Measurements from ENCODE around the gene CDH24.
"Not testable (repeated sequence)": the region's sequence is repeated elsewhere in the genome, so short reads cannot be mapped to it uniquely, and the experiment has no call there.

CDH24 gene

GRCh38 chr14:23009939-23010726, 47.2 kb downstream of the CDH24 start, which contains the start of gene C14orf93:
Gene C14orf93, minus strand, starts transcription at chr14:23010143. Its CDS starts 11,120 bp downstream, at chr14:22999023.
- peak within 1 kb of the TSS; percentile 50 for H3K4me3 ChIP-seq (ENCODE audit: low read depth, low read length)
- H3K27ac ChIP-seq (ENCODE audit: low read depth, low read length), result peak within 1 kb of the TSS; percentile 54
- no peaks in the 10 kb centered on the region for H3K9me3 ChIP-seq (ENCODE audit: control insufficient read depth, insufficient read depth, low read length)
- H3K4me1 ChIP-seq (ENCODE audit: control insufficient read depth, insufficient read depth, low read length), result peaks cover 16% of the 10 kb centered on the region
- H3K36me3 ChIP-seq (ENCODE audit: control insufficient read depth, insufficient read depth, low read length), result no peaks in the 10 kb centered on the region
- no peaks in the 10 kb centered on the region for H3K27me3 ChIP-seq (ENCODE audit: control insufficient read depth, insufficient read depth, low read length)
- peak within 1 kb of the TSS; percentile 10; the same call in 1 of the 2 replicates for H3K9ac ChIP-seq (ENCODE audit: low read depth, low read length)

GRCh38 chr14:23009483-23009938, 47.8 kb downstream of the CDH24 start:
- Histone ChIP-seq H3K4me1 (ENCODE audit: control insufficient read depth, insufficient read depth, low read length) (peaks cover 16% of the 10 kb centered on the region), H3K9ac (ENCODE audit: low read depth, low read length) (no peak overlapping the region), H3K9me3 (ENCODE audit: control insufficient read depth, insufficient read depth, low read length) (no peaks in the 10 kb centered on the region), H3K4me3 (ENCODE audit: low read depth, low read length) (peak overlapping the region; percentile 50), H3K36me3 (ENCODE audit: control insufficient read depth, insufficient read depth, low read length) (no peaks in the 10 kb centered on the region), H3K27ac (ENCODE audit: low read depth, low read length) (no peak overlapping the region), H3K27me3 (ENCODE audit: control insufficient read depth, insufficient read depth, low read length) (no peaks in the 10 kb centered on the region)

- H3K4me1 ChIP-seq (ENCODE audit: control insufficient read depth, insufficient read depth, low read length), result peaks cover 16% of the 10 kb centered on the region
- no peaks in the 10 kb centered on the region for H3K27me3 ChIP-seq (ENCODE audit: control insufficient read depth, insufficient read depth, low read length)
- no peak overlapping the region for H3K27ac ChIP-seq (ENCODE audit: low read depth, low read length)
- no peak overlapping the region for H3K9ac ChIP-seq (ENCODE audit: low read depth, low read length)
- H3K36me3 ChIP-seq (ENCODE audit: control insufficient read depth, insufficient read depth, low read length), result no peaks in the 10 kb centered on the region
- H3K9me3 ChIP-seq (ENCODE audit: control insufficient read depth, insufficient read depth, low read length), result no peaks in the 10 kb centered on the region
- H3K4me3 ChIP-seq (ENCODE audit: low read depth, low read length), result no peak overlapping the region
These were observed 48.5 kb downstream of the CDH24 start for GRCh38 chr14:23008831-23009230.

- Histone ChIP-seq H3K9ac (ENCODE audit: low read depth, low read length) (peak overlapping the region; percentile 89), H3K4me1 (ENCODE audit: control insufficient read depth, insufficient read depth, low read length) (peaks cover 16% of the 10 kb centered on the region), H3K36me3 (ENCODE audit: control insufficient read depth, insufficient read depth, low read length) (no peaks in the 10 kb centered on the region), H3K27ac (ENCODE audit: low read depth, low read length) (peak overlapping the region; percentile 96), H3K9me3 (ENCODE audit: control insufficient read depth, insufficient read depth, low read length) (no peaks in the 10 kb centered on the region), H3K4me3 (ENCODE audit: low read depth, low read length) (peak overlapping the region; percentile 78), H3K27me3 (ENCODE audit: control insufficient read depth, insufficient read depth, low read length) (no peaks in the 10 kb centered on the region)
These were observed 50.5 kb downstream of the CDH24 start for GRCh38 chr14:23006544-23007419.

DNA sequence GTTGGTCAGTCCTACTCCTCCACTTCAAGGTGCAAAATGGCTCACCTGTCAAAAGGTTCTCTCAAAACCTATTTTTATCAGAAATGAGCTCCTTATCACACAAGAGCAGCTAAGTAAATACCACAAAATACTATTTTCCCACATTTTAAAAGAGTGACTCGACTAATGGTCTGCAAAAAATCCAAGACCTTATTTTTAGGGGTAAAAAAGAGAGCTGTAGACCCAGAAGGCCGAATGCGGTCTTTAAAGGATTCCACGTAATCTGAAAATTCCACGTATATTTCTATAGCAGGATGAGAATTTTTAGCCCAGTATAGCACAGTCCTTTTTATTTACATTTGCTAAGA, 51.2 kb downstream of the CDH24 start:
- H3K4me1 ChIP-seq (ENCODE audit: control insufficient read depth, insufficient read depth, low read length), result peaks cover 16% of the 10 kb centered on the region
- peak overlapping the region; percentile 96 for H3K27ac ChIP-seq (ENCODE audit: low read depth, low read length)
- H3K4me3 ChIP-seq (ENCODE audit: low read depth, low read length), result peak overlapping the region; percentile 78
- no peaks in the 10 kb centered on the region for H3K36me3 ChIP-seq (ENCODE audit: control insufficient read depth, insufficient read depth, low read length)
- no peaks in the 10 kb centered on the region for H3K27me3 ChIP-seq (ENCODE audit: control insufficient read depth, insufficient read depth, low read length)
- H3K9me3 ChIP-seq (ENCODE audit: control insufficient read depth, insufficient read depth, low read length), result no peaks in the 10 kb centered on the region
- peak overlapping the region; percentile 89 for H3K9ac ChIP-seq (ENCODE audit: low read depth, low read length)

- Histone ChIP-seq H3K9me3 (ENCODE audit: control insufficient read depth, insufficient read depth, low read length) (no peaks in the 10 kb centered on the region), H3K4me3 (ENCODE audit: low read depth, low read length) (peak overlapping the region; percentile 78), H3K27me3 (ENCODE audit: control insufficient read depth, insufficient read depth, low read length) (no peaks in the 10 kb centered on the region), H3K9ac (ENCODE audit: low read depth, low read length) (no peak overlapping the region), H3K4me1 (ENCODE audit: control insufficient read depth, insufficient read depth, low read length) (peaks cover 16% of the 10 kb centered on the region), H3K36me3 (ENCODE audit: control insufficient read depth, insufficient read depth, low read length) (no peaks in the 10 kb centered on the region), H3K27ac (ENCODE audit: low read depth, low read length) (no peak overlapping the region)
These were observed 51.7 kb downstream of the CDH24 start for GRCh38 chr14:23005451-23006187.

DNA sequence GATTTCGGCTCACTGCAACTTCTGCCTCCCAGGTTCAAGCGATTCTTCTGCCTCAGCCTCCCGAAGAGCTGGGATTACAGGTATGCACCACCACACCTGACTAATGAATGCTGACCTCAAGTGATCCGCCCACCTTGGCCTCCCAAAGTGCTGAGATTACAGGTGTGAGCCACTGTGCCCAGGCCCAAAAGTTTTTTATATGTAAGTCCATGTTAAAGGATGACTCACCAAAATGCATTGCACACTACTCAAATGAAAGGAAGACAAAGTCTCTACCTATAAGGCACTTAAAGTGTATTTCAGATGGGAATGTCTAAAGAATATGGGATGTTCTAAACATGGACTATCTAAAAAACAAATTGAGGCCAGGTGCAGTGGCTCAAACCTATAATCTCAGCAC, 53.0 kb downstream of the CDH24 start:
- H3K9ac ChIP-seq (ENCODE audit: low read depth, low read length); H3K4me3 ChIP-seq (ENCODE audit: low read depth, low read length); H3K9me3 ChIP-seq (ENCODE audit: control insufficient read depth, insufficient read depth, low read length); H3K36me3 ChIP-seq (ENCODE audit: control insufficient read depth, insufficient read depth, low read length); H3K27me3 ChIP-seq (ENCODE audit: control insufficient read depth, insufficient read depth, low read length); H3K27ac ChIP-seq (ENCODE audit: low read depth, low read length): not testable (repeated sequence)
- peaks cover 13% of the 10 kb centered on the region for H3K4me1 ChIP-seq (ENCODE audit: control insufficient read depth, insufficient read depth, low read length)

- H3K4me3 ChIP-seq (ENCODE audit: low read depth, low read length), result no peak overlapping the region
- no peaks in the 10 kb centered on the region for H3K9me3 ChIP-seq (ENCODE audit: control insufficient read depth, insufficient read depth, low read length)
- H3K36me3 ChIP-seq (ENCODE audit: control insufficient read depth, insufficient read depth, low read length), result no peaks in the 10 kb centered on the region
- H3K27me3 ChIP-seq (ENCODE audit: control insufficient read depth, insufficient read depth, low read length), result no peaks in the 10 kb centered on the region
- H3K4me1 ChIP-seq (ENCODE audit: control insufficient read depth, insufficient read depth, low read length), result peaks cover 12% of the 10 kb centered on the region
- no peak overlapping the region for H3K9ac ChIP-seq (ENCODE audit: low read depth, low read length)
- H3K27ac ChIP-seq (ENCODE audit: low read depth, low read length), result no peak overlapping the region
These were observed 54.7 kb downstream of the CDH24 start for GRCh38 chr14:23002592-23002991.

DNA sequence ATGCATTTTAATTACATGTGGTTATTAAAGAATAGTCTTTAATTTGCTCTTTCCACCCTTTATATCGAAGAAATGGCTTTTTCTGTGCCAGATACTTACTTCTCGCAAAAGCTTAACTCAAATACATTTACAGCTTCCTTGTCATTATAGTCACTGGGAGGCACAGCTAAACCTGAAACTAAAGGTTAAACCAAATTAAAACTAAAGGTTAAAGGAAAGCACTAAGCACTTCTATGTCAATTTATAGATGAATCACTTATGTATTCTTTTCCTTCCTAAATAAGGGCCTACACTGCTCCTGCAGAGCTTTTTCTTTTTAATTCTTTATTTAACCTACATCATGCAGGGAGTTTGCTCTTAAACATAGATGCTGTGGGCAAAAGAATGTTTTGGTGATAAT, 56.5 kb downstream of the CDH24 start:
- H3K27me3 ChIP-seq (ENCODE audit: control insufficient read depth, insufficient read depth, low read length), result no peaks in the 10 kb centered on the region
- H3K36me3 ChIP-seq (ENCODE audit: control insufficient read depth, insufficient read depth, low read length), result no peaks in the 10 kb centered on the region
- H3K9me3 ChIP-seq (ENCODE audit: control insufficient read depth, insufficient read depth, low read length), result no peaks in the 10 kb centered on the region
- no peak overlapping the region for H3K27ac ChIP-seq (ENCODE audit: low read depth, low read length)
- 0 out of 2 replicates have a peak, but pooled peaks cover 2% of the 10 kb centered on the region for H3K4me1 ChIP-seq (ENCODE audit: control insufficient read depth, insufficient read depth, low read length)
- H3K4me3 ChIP-seq (ENCODE audit: low read depth, low read length), result no peak overlapping the region
- H3K9ac ChIP-seq (ENCODE audit: low read depth, low read length), result no peak overlapping the region

DNA sequence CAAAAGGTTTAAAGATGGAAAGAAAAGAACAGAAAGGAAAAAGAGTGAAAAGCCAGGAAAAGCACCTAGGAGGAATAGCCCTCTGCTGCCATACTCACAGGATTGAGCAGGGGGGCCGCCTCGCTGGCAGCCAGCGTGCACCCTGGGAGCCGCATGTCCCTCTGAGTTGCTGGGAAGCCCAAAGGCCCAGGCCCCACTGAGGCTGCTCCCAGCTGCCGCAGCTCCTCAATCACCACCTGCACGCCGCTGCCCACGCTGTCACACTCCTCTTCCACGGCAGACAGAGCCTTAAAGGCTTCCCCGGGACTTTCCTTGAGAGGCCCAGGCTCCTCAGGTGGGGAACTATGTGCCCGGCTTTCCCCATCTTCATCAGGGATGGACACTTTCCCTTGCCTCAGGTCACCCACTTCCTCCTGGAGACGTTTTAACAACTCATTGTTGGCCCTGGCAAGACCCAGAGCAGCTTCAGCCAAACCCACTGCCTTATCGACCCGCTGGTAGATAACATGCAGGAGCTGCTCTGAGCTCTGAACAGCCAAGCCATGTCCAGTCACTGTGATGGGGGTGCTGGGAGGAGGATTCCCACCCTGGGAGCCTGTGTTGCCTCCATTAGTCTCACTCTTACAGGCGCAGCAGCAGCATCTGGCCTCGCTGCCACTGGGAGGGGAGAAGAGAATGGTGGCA, 58.8 kb downstream of the CDH24 start:
- H3K27me3 ChIP-seq (ENCODE audit: control insufficient read depth, insufficient read depth, low read length), result no peaks in the 10 kb centered on the region
- H3K9me3 ChIP-seq (ENCODE audit: control insufficient read depth, insufficient read depth, low read length), result no peaks in the 10 kb centered on the region
- H3K36me3 ChIP-seq (ENCODE audit: control insufficient read depth, insufficient read depth, low read length), result no peaks in the 10 kb centered on the region
- H3K27ac ChIP-seq (ENCODE audit: low read depth, low read length), result no peak overlapping the region
- H3K4me1 ChIP-seq (ENCODE audit: control insufficient read depth, insufficient read depth, low read length), result no peaks in the 10 kb centered on the region
- no peak overlapping the region for H3K4me3 ChIP-seq (ENCODE audit: low read depth, low read length)
- no peak overlapping the region for H3K9ac ChIP-seq (ENCODE audit: low read depth, low read length)

Measured in HUES48 (cell line).